HepG2 (cell line): Measurements from ENCODE around the gene SERTAD3. TPM values are rescaled to one million over a fixed set of nuclear protein-coding genes. Genes with fewer than 3 reads are reported as not detected.

Experiments used
- ATAC-seq: fragments of 200-7000 bp; cut with Tn5 transposase; 3 replicates; pipeline ENCODE4 v1.9.1; 2020; ENCODE audit warnings: mild to moderate bottlenecking, moderate library complexity
- BruUV-seq: library from RNA; stranded (reverse); fragments of 400-500 nt; replicated peaks from 2 replicates; lab custom pipeline; 2021; lab: Mats Ljungman, UMichigan
- CTCF ChIA-PET: fragments of 300-600 bp; formaldehyde crosslinking; extraction: SDS; loops from one replicate; lab custom pipeline; 2021; ENCODE audit warnings: low total read pairs, inconsistent platforms, low intra/inter-chr PET ratio; lab: Yijun Ruan, JAX
- POLR2A ChIA-PET: fragments of 350-600 bp; sonication (Branson Sonifier 250); formaldehyde crosslinking; loops from one replicate; lab custom pipeline; 2020; ENCODE audit warnings: antibody characterized with exemption, inconsistent platforms; lab: Yijun Ruan, JAX
- DNase-seq: peaks from one replicate; pipeline ENCODE4 v3.0.0-alpha.2; 2015; ENCODE audit warnings: low spot score
- FAIRE-seq: peaks from 3 replicates; lab custom pipeline; 2011; peaks lifted over from hg19 to GRCh38; lab: Jason Lieb, UNC
- H2AFZ ChIP-seq: one replicate; pipeline ENCODE4 v1.6.1; 2011; ENCODE audit warnings: low read length, inconsistent platforms
- H3K27ac ChIP-seq: fragments of 300-600 bp; 3 replicates; pipeline ENCODE4 v1.8.0; 2011; ENCODE audit warnings: mixed run types, mild to moderate bottlenecking, mixed read lengths, low read length, inconsistent platforms; ENCODE audit not compliant: insufficient read depth; ENCODE audit errors: extremely low read length
- H3K27me3 ChIP-seq, 2 experiments: fragments of 200-600 bp in 1 of 2; 2 replicates in 1 of 2; 3 replicates in 1 of 2; pipeline versions ENCODE4 v1.6.0 to v1.8.0; 2011; ENCODE audit warnings: low read length in 2 of 2, mild to moderate bottlenecking in 2 of 2, moderate library complexity in 2 of 2, inconsistent platforms in 1 of 2; ENCODE audit not compliant: insufficient read depth in 2 of 2, control insufficient read depth in 1 of 2
- H3K36me3 ChIP-seq, 2 experiments: fragments of 200-600 bp in 1 of 2; replicated peaks in 1 of 2; 2 replicates in 1 of 2; 3 replicates in 1 of 2; pipeline versions ENCODE4 v1.5.1 to v1.8.0; 2011; ENCODE audit warnings: low read length in 2 of 2, inconsistent platforms in 1 of 2; ENCODE audit not compliant: insufficient read depth in 2 of 2, control insufficient read depth in 1 of 2
- H3K4me1 ChIP-seq: 2 replicates; pipeline ENCODE4 v1.5.1; 2012; ENCODE audit warnings: low read length, inconsistent platforms; ENCODE audit not compliant: insufficient read depth
- H3K4me2 ChIP-seq: 2 replicates; pipeline ENCODE4 v1.6.0; 2011; ENCODE audit warnings: low read depth, low read length, inconsistent platforms
- H3K4me3 ChIP-seq, 3 experiments: fragments of 200-600 bp in 1 of 3; sonication (generic), shearing (Covaris generic) in 1 of 3; replicated peaks in 1 of 3; 2 replicates each; pipeline ENCODE4 v1.5.1; 2011 to 2016; ENCODE audit warnings: low read length in 3 of 3, inconsistent platforms in 2 of 3, low read depth in 2 of 3, mild to moderate bottlenecking in 2 of 3, control low read depth in 1 of 3, mixed read lengths in 1 of 3; ENCODE audit not compliant: insufficient read depth in 1 of 3
- H3K79me2 ChIP-seq: one replicate; pipeline ENCODE4 v1.6.1; 2011; ENCODE audit warnings: low read length, inconsistent platforms; ENCODE audit not compliant: insufficient read depth
- H3K9ac ChIP-seq: 2 replicates; pipeline ENCODE4 v1.6.0; 2011; ENCODE audit warnings: mild to moderate bottlenecking, low read depth, low read length, inconsistent platforms; ENCODE audit not compliant: insufficient read depth
- H3K9me3 ChIP-seq: 2 replicates; pipeline ENCODE4 v1.5.1; 2012; ENCODE audit warnings: mild to moderate bottlenecking, low read length
- H4K20me1 ChIP-seq: 2 replicates; pipeline ENCODE4 v1.6.0; 2011; ENCODE audit warnings: inconsistent platforms, mild to moderate bottlenecking, low read length, moderate library complexity; ENCODE audit not compliant: insufficient read depth
- ATF6 ChIP-seq: sonication (generic); formaldehyde crosslinking; conservative IDR thresholded peaks from 2 replicates; pipeline ENCODE4 v1.4.0; 2020; ENCODE audit warnings: missing genetic modification reagents
- CTCF ChIP-seq: sonication (generic); formaldehyde crosslinking; IDR thresholded peaks from 2 replicates; pipeline ENCODE4 v1.5.0; 2020; ENCODE audit warnings: mild to moderate bottlenecking, missing genetic modification reagents, moderate library complexity
- MED1 ChIP-seq: sonication (generic); formaldehyde crosslinking; IDR thresholded peaks from 2 replicates; pipeline ENCODE4 v1.4.0; 2020; ENCODE audit warnings: missing genetic modification reagents
- NFIC ChIP-seq: IDR thresholded peaks from 2 replicates; pipeline ENCODE4 v1.6.1; 2012; ENCODE audit warnings: mild to moderate bottlenecking, low read length, inconsistent platforms
- POLR2A ChIP-seq, 2 experiments: IDR thresholded peaks; 2 replicates each; pipeline ENCODE4 v1.6.1; 2011; ENCODE audit warnings: low read depth in 2 of 2, low read length in 2 of 2, mild to moderate bottlenecking in 1 of 2, moderate library complexity in 1 of 2; ENCODE audit not compliant: insufficient read depth in 1 of 2
- RXRB ChIP-seq: IDR thresholded peaks from 2 replicates; pipeline ENCODE4 v1.6.1; 2016; ENCODE audit warnings: borderline replicate concordance, missing genetic modification reagents, missing compliant biosample characterization
- SALL1 ChIP-seq: sonication (generic); formaldehyde crosslinking; IDR thresholded peaks from 2 replicates; pipeline ENCODE4 v1.8.0; 2022; ENCODE audit warnings: mild to moderate bottlenecking, missing genetic modification reagents
- SP1 ChIP-seq, 2 experiments: fragments of 450-650 bp in 1 of 2; sonication (generic) in 1 of 2; formaldehyde crosslinking in 1 of 2; IDR thresholded peaks; 2 replicates each; pipeline versions ENCODE4 v1.4.0 to v1.6.1; 2016 to 2020; ENCODE audit warnings: missing genetic modification reagents in 1 of 2
- U2AF1 ChIP-seq: fragments of 200-400 bp; formaldehyde crosslinking; optimal IDR thresholded peaks from 2 replicates; pipeline ENCODE3; 2017; ENCODE audit warnings: mild to moderate bottlenecking, low read depth, low read length
- WGBS: methylation state at CpG from one replicate; pipeline ENCODE4 v1.1.6; 2017; ENCODE audit warnings: low lambda C conversion rate; 5-methylcytosine and 5-hydroxymethylcytosine counted together
- in situ Hi-C: cut with HindIII; loops from 2 replicates; pipeline ENCODE4 v1.10.0; 2017; ENCODE audit warnings: low pct_unique_long_range_greater_than_20kb; ENCODE audit not compliant: extremely low pct_ligation_motif_present
- intact Hi-C: fragments of 100-400 bp; cut with micrococcal nuclease; formaldehyde crosslinking; loops from one replicate; pipeline ENCODE4 v1.10.0; 2022; ENCODE audit not compliant: unreplicated experiment
- polyA plus RNA-seq, 8 experiments: library from polyadenylated mRNA; depleted of rRNA in 3 of 8; stranded (reverse) in 7 of 8; unstranded in 1 of 8; fragments of >200 nt; fragmentation: Illumina TruSeq in 4 of 8; extraction: Trizol in 4 of 8; gene quantifications; 2 replicates each; pipeline versions ENCODE4 v1.2.1 to v1.2.3, GENCODE V29; 2011 to 2016; ENCODE audit warnings: low read depth in 4 of 8, missing spikeins in 1 of 8, mixed read lengths in 1 of 8; ENCODE audit not compliant: insufficient read depth in 1 of 8
- total RNA-seq, 5 experiments: library from RNA; depleted of rRNA; stranded (reverse); fragments of >200 nt; fragmentation: Illumina TruSeq; extraction: Trizol; gene quantifications; 2 replicates each; pipeline ENCODE4 v1.2.3, GENCODE V29; 2016; ENCODE audit warnings: low read depth in 1 of 5
- TF ChIP-seq, protein P1 (sequence below): sonication (generic); formaldehyde crosslinking; IDR thresholded peaks from 2 replicates; pipeline ENCODE4 v1.4.0; 2020; ENCODE audit warnings: missing genetic modification reagents, borderline replicate concordance

Gene SERTAD3
- total and polyA plus RNA-seq, 2 of the 13 experiments (the other 11 are each of a cell fraction or from before 2014, with no cell fraction given), result 9.6 to 16.9 TPM

DNA sequence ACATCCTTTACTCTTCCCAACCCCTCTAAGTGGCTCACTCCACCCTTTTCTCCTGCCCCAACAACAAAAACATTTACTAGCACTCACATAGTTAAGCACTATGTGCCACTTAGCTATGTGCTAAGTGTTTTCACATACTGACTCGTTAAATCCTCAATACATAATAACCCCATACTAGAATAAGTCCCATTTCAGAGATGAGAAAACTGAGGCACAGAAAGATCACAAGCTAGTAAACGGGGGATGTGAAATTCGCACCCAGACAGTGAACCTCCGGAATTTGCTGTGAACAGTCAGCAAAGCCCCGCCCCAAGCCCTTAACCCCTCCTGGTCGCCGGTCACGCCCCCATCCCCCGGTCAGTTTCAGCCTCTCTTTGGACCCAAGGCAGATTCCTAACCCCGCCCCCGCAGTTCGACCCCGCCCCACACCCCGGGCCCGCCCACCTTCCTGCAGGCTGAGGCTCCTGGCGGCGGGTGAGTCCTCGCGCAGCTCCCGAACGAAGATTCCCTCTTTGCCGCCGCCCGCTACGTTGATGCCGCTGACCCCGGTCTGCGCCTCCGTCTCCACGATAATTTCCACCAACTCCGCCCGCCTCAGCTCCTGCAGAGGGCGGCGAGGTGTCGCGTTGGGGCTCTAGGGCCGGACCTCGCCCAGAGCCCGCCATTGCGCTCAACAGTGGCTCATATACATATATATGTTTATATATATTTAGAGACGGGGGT is 40.7 kb downstream of the SERTAD3 start (continued):
- TF ChIP-seq MED1 (CRISPR knock-in tag) (0 out of 2 replicates have a peak, but pooled peaks have one; percentile 5), SP1 (IDR thresholded peaks at IDR 0.05) (no peak), SP1 (CRISPR knock-in tag; IDR thresholded peaks at IDR 0.05) (peak; percentile 41; the same call in 1 of the 2 replicates), CTCF (CRISPR knock-in tag) (0 out of 2 replicates have a peak, but pooled peaks have one; percentile 3), NFIC (no peak)
- TF ChIP-seq, protein P1, sequence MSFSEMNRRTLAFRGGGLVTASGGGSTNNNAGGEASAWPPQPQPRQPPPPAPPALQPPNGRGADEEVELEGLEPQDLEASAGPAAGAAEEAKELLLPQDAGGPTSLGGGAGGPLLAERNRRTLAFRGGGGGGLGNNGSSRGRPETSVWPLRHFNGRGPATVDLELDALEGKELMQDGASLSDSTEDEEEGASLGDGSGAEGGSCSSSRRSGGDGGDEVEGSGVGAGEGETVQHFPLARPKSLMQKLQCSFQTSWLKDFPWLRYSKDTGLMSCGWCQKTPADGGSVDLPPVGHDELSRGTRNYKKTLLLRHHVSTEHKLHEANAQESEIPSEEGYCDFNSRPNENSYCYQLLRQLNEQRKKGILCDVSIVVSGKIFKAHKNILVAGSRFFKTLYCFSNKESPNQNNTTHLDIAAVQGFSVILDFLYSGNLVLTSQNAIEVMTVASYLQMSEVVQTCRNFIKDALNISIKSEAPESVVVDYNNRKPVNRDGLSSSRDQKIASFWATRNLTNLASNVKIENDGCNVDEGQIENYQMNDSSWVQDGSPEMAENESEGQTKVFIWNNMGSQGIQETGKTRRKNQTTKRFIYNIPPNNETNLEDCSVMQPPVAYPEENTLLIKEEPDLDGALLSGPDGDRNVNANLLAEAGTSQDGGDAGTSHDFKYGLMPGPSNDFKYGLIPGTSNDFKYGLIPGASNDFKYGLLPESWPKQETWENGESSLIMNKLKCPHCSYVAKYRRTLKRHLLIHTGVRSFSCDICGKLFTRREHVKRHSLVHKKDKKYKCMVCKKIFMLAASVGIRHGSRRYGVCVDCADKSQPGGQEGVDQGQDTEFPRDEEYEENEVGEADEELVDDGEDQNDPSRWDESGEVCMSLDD (CRISPR knock-in tag), result no peak; the same call in 1 of the 2 replicates

DNA sequence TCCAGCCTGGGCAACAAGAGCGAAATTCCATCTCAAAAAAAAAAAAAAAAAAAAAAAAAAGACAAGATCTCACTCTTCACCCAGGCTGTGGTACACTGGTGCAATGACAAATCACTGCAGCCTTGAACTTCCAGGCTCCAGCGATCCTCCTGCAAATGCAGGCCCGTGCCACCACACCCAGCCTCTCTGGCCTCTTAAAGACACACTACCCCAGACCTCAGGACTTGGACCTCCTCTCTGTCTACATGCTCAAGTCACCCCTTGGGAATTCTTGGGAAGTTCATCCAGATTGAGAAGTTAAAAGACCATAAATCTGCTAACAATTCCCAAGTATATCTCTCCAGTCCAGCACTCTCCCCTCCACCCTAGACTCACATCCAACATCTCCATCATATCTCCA is 43.6 kb downstream of the SERTAD3 start:
- Histone ChIP-seq H3K27ac (no peak overlapping the region), H3K79me2 (no peaks in the 10 kb centered on the region), H3K4me3 (no peak overlapping the region), H2AFZ (no peak overlapping the region), H3K36me3 (no peaks in the 10 kb centered on the region), H3K9me3 (no peaks in the 10 kb centered on the region), H3K4me2 (no peak overlapping the region), H3K9ac (no peak overlapping the region), H4K20me1 (no peaks in the 10 kb centered on the region), H3K27me3 (peaks cover 5 to 16% of the 10 kb centered on the region in 2 experiments; a peak in 4 of 5 replicates), H3K4me1 (peaks cover 13% of the 10 kb centered on the region)
- 31% methylated on average over 3 of the region's 3 CpGs for WGBS
- no peak for ATAC-seq
- in situ Hi-C loops (no loop called here), intact Hi-C loops (no loop called here)
- BruUV-seq, result no TSS peak
- no peak for DNase-seq
- no peak for FAIRE-seq
- ChIA-PET POLR2A (no interaction called here), CTCF (no interaction called here)
- TF ChIP-seq ATF6 (CRISPR knock-in tag), result no peak
- no peak for TF ChIP-seq SALL1
- no peak for TF ChIP-seq RXRB (CRISPR knock-in tag)
- no peak for TF ChIP-seq POLR2A (IDR thresholded peaks at IDR 0.05; ENCODE audit: insufficient read depth in 1 of 2, low read depth in 2 of 2, low read length in 2 of 2)
- TF ChIP-seq U2AF1, result no peak
